GM12892 (cell line): ENCODE measurements around the gene IRAK2.

Experiments used
- POLR2A ChIP-seq: IDR thresholded peaks from 2 replicates; pipeline ENCODE4 v1.6.1; 2011; ENCODE audit warnings: low read depth, low read length, control low read depth
- POLR2AphosphoS5 ChIP-seq: IDR thresholded peaks from 2 replicates; pipeline ENCODE4 v1.6.1; 2011; ENCODE audit warnings: low read depth, low read length, control low read depth

DNA sequence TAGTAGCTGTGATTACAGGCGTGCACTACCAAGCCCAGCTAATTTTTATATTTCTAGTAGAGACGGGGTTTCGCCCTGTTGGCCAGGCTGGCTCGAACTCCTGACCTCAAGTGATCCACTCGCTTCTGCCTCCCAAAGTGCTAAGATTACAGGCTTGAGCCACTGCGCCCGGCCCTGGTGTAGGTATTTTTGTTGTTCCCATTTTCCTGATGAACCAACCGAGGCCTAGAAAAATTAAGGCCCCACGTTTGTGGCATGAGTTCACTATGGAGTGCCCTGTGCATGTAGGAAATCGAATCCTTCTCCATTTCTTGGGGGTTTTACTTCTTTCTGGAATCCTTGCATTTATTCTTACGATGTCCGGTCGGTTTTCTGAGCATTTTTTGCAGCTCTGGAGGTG is 69.3 kb downstream of the IRAK2 start:
- no peak for TF ChIP-seq POLR2A
- TF ChIP-seq POLR2AphosphoS5, result no peak
